H9 (cell line): ENCODE results near the gene VIPR1. TPM values are rescaled to one million over a fixed set of nuclear protein-coding genes. Genes with fewer than 3 reads are reported as not detected.

ENCODE experiments used
- DNase-seq: peaks from one replicate; pipeline ENCODE4 v3.0.0-alpha.2; 2017
- H2AFZ ChIP-seq: one replicate; pipeline ENCODE4 v1.6.1; 2013; ENCODE audit warnings: mild to moderate bottlenecking, low read length, control low read depth, moderate library complexity
- H2AK5ac ChIP-seq: 2 replicates; pipeline ENCODE4 v1.6.1; 2013; ENCODE audit warnings: low read length, control low read depth, mixed read lengths; ENCODE audit not compliant: insufficient read length
- H2BK120ac ChIP-seq: one replicate; pipeline ENCODE4 v1.6.1; 2013; ENCODE audit warnings: low read depth, mild to moderate bottlenecking, low read length, control low read depth, inconsistent platforms; ENCODE audit not compliant: poor library complexity, severe bottlenecking
- H2BK12ac ChIP-seq: 2 replicates; pipeline ENCODE4 v1.6.1; 2013; ENCODE audit warnings: low read length, control low read depth, mixed read lengths, low read depth; ENCODE audit not compliant: insufficient read length
- H2BK15ac ChIP-seq: 2 replicates; pipeline ENCODE4 v1.6.1; 2013; ENCODE audit warnings: low read depth, low read length, control low read depth
- H2BK20ac ChIP-seq: one replicate; pipeline ENCODE4 v1.6.1; 2013; ENCODE audit warnings: low read depth, mild to moderate bottlenecking, low read length, control low read depth, inconsistent platforms; ENCODE audit not compliant: poor library complexity, severe bottlenecking
- H2BK5ac ChIP-seq: 2 replicates; pipeline ENCODE4 v1.6.1; 2013; ENCODE audit warnings: low read length, control low read depth, mixed read lengths; ENCODE audit not compliant: insufficient read length
- H3K14ac ChIP-seq: 2 replicates; pipeline ENCODE4 v1.6.1; 2013; ENCODE audit warnings: low read length, control low read depth; ENCODE audit not compliant: insufficient read depth
- H3K18ac ChIP-seq: 2 replicates; pipeline ENCODE4 v1.6.1; 2013; ENCODE audit warnings: low read depth, mild to moderate bottlenecking, mixed read lengths, low read length, control low read depth; ENCODE audit not compliant: insufficient read length
- H3K23ac ChIP-seq: 2 replicates; pipeline ENCODE4 v1.6.1; 2013; ENCODE audit warnings: low read length, control low read depth, mixed read lengths, low read depth; ENCODE audit not compliant: insufficient read length
- H3K23me2 ChIP-seq: 2 replicates; pipeline ENCODE4 v1.6.1; 2013; ENCODE audit warnings: low read depth, mild to moderate bottlenecking, mixed read lengths, low read length, control low read depth; ENCODE audit not compliant: insufficient read length, poor library complexity, severe bottlenecking
- H3K27ac ChIP-seq: 2 replicates; pipeline ENCODE4 v1.5.1; 2013; ENCODE audit warnings: low read length, control low read depth, mixed read lengths, low read depth; ENCODE audit not compliant: insufficient read length
- H3K27me3 ChIP-seq: 2 replicates; pipeline ENCODE4 v1.6.1; 2013; ENCODE audit warnings: low read length, control low read depth, inconsistent platforms; ENCODE audit not compliant: insufficient read depth
- H3K4ac ChIP-seq: 2 replicates; pipeline ENCODE4 v1.6.1; 2013; ENCODE audit warnings: low read depth, mild to moderate bottlenecking, control low read depth, inconsistent platforms, low read length, moderate library complexity
- H3K4me1 ChIP-seq: 2 replicates; pipeline ENCODE4 v1.6.1; 2013; ENCODE audit warnings: low read length, control low read depth, inconsistent platforms; ENCODE audit not compliant: insufficient read depth
- H3K4me2 ChIP-seq: 2 replicates; pipeline ENCODE4 v1.6.1; 2013; ENCODE audit warnings: low read length, control low read depth, mixed read lengths; ENCODE audit not compliant: insufficient read length, insufficient read depth
- H3K56ac ChIP-seq: 2 replicates; pipeline ENCODE4 v1.6.1; 2013; ENCODE audit warnings: low read depth, mild to moderate bottlenecking, mixed read lengths, low read length, control low read depth; ENCODE audit not compliant: insufficient read length
- H3K79me1 ChIP-seq: 2 replicates; pipeline ENCODE4 v1.6.1; 2013; ENCODE audit warnings: low read depth, mild to moderate bottlenecking, moderate library complexity, low read length, control low read depth, inconsistent platforms; ENCODE audit not compliant: insufficient read depth, poor library complexity, severe bottlenecking
- H3K79me2 ChIP-seq: 2 replicates; pipeline ENCODE4 v1.6.1; 2013; ENCODE audit warnings: low read length, control low read depth, inconsistent platforms; ENCODE audit not compliant: insufficient read depth
- H3K9ac ChIP-seq: 2 replicates; pipeline ENCODE4 v1.6.1; 2013; ENCODE audit warnings: low read length, control low read depth, mixed read lengths; ENCODE audit not compliant: insufficient read length; ENCODE audit errors: extremely low read depth
- H3K9me3 ChIP-seq: one replicate; pipeline ENCODE4 v1.6.1; 2013; ENCODE audit warnings: low read depth, low read length, inconsistent platforms; ENCODE audit not compliant: control insufficient read depth
- H3T11ph ChIP-seq: one replicate; pipeline ENCODE4 v1.6.1; 2013; ENCODE audit warnings: mild to moderate bottlenecking, low read length, control low read depth, inconsistent platforms
- H4K20me1 ChIP-seq: one replicate; pipeline ENCODE4 v1.6.1; 2013; ENCODE audit not compliant: control insufficient read depth, insufficient read length, insufficient read depth
- H4K5ac ChIP-seq: 2 replicates; pipeline ENCODE4 v1.6.1; 2013; ENCODE audit warnings: low read depth, mild to moderate bottlenecking, mixed read lengths, low read length, control low read depth; ENCODE audit not compliant: insufficient read length
- H4K8ac ChIP-seq: replicated peaks from 2 replicates; pipeline ENCODE4 v1.6.1; 2013; ENCODE audit warnings: low read length, control low read depth, mixed read lengths, low read depth; ENCODE audit not compliant: insufficient read length
- H4K91ac ChIP-seq: 2 replicates; pipeline ENCODE4 v1.6.1; 2013; ENCODE audit warnings: low read depth, mild to moderate bottlenecking, moderate library complexity, mixed read lengths, low read length, control low read depth; ENCODE audit not compliant: insufficient read length
- H3K27ac Mint-ChIP-seq, 3 experiments: 2 replicates in 2 of 3; 3 replicates in 1 of 3; pipeline ENCODE4 v1.8.0; 2020 to 2021; ENCODE audit warnings: mixed read lengths in 3 of 3, mild to moderate bottlenecking in 1 of 3, moderate library complexity in 1 of 3
- H3K27me3 Mint-ChIP-seq: 2 replicates; pipeline ENCODE4 v1.8.0; 2021; ENCODE audit warnings: low read depth, mild to moderate bottlenecking, moderate library complexity, mixed read lengths
- H3K36me3 Mint-ChIP-seq, 3 experiments: 2 replicates in 2 of 3; 3 replicates in 1 of 3; pipeline ENCODE4 v1.8.0; 2020 to 2021; ENCODE audit warnings: low read depth in 3 of 3, mixed read lengths in 3 of 3; ENCODE audit not compliant: insufficient read depth in 1 of 3
- H3K4me1 Mint-ChIP-seq, 2 experiments: 2 replicates each; pipeline ENCODE4 v1.8.0; 2020; ENCODE audit warnings: mixed read lengths in 2 of 2
- H3K4me3 Mint-ChIP-seq, 2 experiments: 2 replicates in 1 of 2; 3 replicates in 1 of 2; pipeline ENCODE4 v1.8.0; 2020 to 2021; ENCODE audit warnings: mild to moderate bottlenecking in 2 of 2, mixed read lengths in 2 of 2, moderate library complexity in 1 of 2
- H3K9me3 Mint-ChIP-seq, 2 experiments: 2 replicates in 1 of 2; 3 replicates in 1 of 2; pipeline ENCODE4 v1.8.0; 2020; ENCODE audit warnings: mild to moderate bottlenecking in 2 of 2, mixed read lengths in 2 of 2, moderate library complexity in 1 of 2
- CTCF ChIP-seq: fragments of 200-600 bp; sonication (generic); conservative IDR thresholded peaks from 3 replicates; pipeline ENCODE4 v1.8.0; 2021; ENCODE audit warnings: antibody characterized with exemption, mild to moderate bottlenecking
- WGBS: extraction: QIAGEN DNeasy Blood & Tissue Kit; methylation state at CpG from one replicate; pipeline ENCODE4 v1.1.7; 2013; ENCODE audit warnings: missing lambda C conversion rate, low lambda C conversion rate, mixed read lengths; ENCODE audit not compliant: insufficient read length; ENCODE audit errors: extremely low coverage; 5-methylcytosine and 5-hydroxymethylcytosine counted together
- total RNA-seq: library from RNA; stranded (reverse); gene quantifications from 2 replicates; pipeline ENCODE4 v1.2.1, GENCODE V29; 2021

The VIPR1 gene
- total RNA-seq, 1 experiment from 2014 or later = 6.5 TPM

GRCh38 chr3:42539871-42540714 lies 37.6 kb downstream of the VIPR1 start:
- Histone ChIP-seq H4K8ac (no peak overlapping the region), H3K4ac (no peak overlapping the region), H2BK20ac (no peak overlapping the region), H3K9ac (no peak overlapping the region), H3K27me3 (no peaks in the 10 kb centered on the region), H2BK5ac (no peak overlapping the region), H2BK15ac (no peak overlapping the region), H3K79me2 (no peaks in the 10 kb centered on the region), H3K23me2 (no peaks in the 10 kb centered on the region), H3K14ac (no peak overlapping the region; the same call in 1 of the 2 replicates), H3T11ph (no peak overlapping the region), H3K27ac (no peak overlapping the region), H2AFZ (no peak overlapping the region), H3K23ac (no peak overlapping the region), H4K20me1 (no peaks in the 10 kb centered on the region), H3K9me3 (no peaks in the 10 kb centered on the region), H2BK120ac (no peak overlapping the region), H3K18ac (no peak overlapping the region), H3K4me2 (no peak overlapping the region), H3K56ac (no peak overlapping the region), H4K91ac (no peak overlapping the region), H3K4me1 (peaks cover 3% of the 10 kb centered on the region; the same call in 1 of the 2 replicates), H4K5ac (no peak overlapping the region), H3K79me1 (no peaks in the 10 kb centered on the region), H2AK5ac (no peak overlapping the region), H2BK12ac (no peak overlapping the region)
- peak; percentile 88 for TF ChIP-seq CTCF
- H3K36me3 Mint-ChIP-seq = no peaks in the 10 kb centered on the region; a peak in 1 of 7 replicates
- peaks cover 14 to 20% of the 10 kb centered on the region in 2 experiments for H3K4me1 Mint-ChIP-seq
- WGBS = no CpG with 5 or more reads among the region's 14 CpGs
- H3K9me3 Mint-ChIP-seq = no peaks in the 10 kb centered on the region
- H3K27ac Mint-ChIP-seq = no peak overlapping the region
- peaks cover 2% of the 10 kb centered on the region for H3K27me3 Mint-ChIP-seq
- peak; percentile 92 for DNase-seq
- no peak overlapping the region for H3K4me3 Mint-ChIP-seq
